ENCODE measurements around the gene SEL1L. TPM values are rescaled to one million over a fixed set of nuclear protein-coding genes. Genes with fewer than 3 reads are reported as not detected.
"Not testable (repeated sequence)": the region's sequence is repeated elsewhere in the genome, so short reads cannot be mapped to it uniquely, and the experiment has no call there.

Gene SEL1L
- total RNA-seq, 1 experiment from 2014 or later, result 12.0 TPM

DNA sequence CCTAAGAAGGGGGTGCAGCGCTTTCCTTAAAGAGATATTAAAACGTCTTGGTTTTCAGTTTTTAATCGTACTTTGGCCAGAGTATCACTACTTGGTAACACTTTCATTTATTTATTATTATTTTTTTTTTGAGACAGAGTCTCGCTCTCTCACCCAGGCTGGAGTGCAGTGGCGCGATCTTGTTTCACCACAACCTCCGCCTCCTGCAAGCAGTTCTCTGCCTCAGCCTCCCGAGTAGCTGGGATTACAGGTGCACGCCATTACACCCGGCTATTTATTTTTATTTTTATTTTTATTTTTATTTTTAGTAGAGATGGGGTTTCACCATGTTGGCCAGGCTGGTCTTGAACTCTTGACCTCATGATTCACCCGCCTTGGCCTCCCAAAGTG, 68.7 kb downstream of the SEL1L start:
- not testable (repeated sequence) for H3K36me3 ChIP-seq, H3K9me3 ChIP-seq, DNase-seq, H3K27me3 ChIP-seq
- H3K4me3 ChIP-seq, result peak overlapping the region; percentile 41

DNA sequence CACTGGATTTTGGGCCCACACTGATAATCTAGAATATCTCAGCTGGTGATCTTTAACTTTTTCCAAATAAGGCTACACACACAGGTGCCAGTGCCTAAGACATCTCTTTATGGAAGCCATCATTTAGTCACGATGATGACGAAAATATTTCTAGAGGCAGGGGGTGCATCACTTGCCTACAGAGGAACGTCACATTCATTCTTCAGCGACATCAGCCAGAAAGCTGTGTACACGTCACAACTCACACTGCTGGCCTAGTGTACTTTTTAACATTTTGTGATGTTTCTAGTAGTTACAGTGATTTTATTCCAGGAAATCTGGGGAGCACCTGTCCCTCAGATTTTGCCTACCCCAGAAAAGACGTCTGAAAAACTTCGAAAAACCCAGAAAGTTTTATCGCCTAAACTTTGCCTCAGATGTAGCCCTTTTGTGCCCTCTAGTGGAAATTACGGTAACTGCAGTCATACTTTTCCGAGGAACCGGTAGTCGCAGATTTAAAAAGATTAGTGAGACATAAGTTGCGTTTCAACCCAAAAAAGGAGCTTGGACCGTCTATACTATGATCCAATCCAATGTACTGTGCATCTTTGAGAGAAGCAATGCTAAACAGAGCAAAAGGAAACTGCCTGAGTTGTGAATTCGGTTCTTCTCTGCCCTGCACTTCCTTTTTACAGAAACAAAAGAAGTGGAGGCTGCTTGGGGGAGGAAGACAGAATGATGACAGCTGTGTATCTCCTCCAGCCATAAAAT, 69.2 kb downstream of the SEL1L start:
- no peaks in the 10 kb centered on the region for H3K9me3 ChIP-seq
- no peak for DNase-seq
- H3K36me3 ChIP-seq, result no peaks in the 10 kb centered on the region
- H3K4me3 ChIP-seq, result peak overlapping the region; percentile 41
- no peaks in the 10 kb centered on the region for H3K27me3 ChIP-seq

DNA sequence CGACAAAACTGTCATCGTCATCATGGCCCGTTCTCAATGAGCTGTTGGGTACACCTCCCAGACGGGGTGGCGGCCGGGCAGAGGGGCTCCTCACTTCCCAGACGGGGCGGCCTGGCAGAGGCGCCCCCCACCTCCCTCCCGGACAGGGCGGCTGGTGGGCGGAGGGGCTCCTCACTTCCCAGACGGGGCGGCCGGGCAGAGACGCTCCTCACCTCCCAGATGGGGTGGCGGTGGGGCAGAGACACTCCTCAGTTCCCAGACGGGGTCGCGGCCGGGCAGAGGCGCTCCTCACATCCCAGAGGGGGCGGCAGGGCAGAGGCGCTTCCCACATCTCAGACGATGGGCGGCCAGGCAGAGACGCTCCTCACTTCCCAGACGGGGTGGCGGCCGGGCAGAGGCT, 71.3 kb downstream of the SEL1L start:
- H3K27me3 ChIP-seq, DNase-seq, H3K9me3 ChIP-seq, H3K4me3 ChIP-seq, H3K36me3 ChIP-seq: not testable (repeated sequence)

DNA sequence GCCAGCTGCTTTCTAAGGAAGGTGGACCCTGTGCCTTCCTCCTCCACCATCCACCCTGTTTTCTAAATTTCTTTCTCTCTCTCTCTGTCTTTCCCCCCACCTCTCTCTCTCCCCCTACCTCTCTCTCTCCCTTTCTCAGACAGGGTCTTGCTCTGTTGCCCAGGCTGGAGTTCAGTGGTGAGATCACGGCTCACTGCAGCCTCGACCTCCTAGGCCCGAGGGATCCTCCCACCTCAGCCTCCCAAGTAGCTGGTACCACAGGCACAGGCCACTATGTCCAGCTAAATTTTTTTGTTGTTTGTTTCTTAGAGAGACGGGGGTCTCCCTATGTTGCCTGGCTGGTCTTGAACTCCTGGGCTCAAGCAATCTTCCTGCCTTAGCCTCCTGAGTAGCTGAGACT, 73.7 kb downstream of the SEL1L start:
- Histone ChIP-seq H3K9me3 (no peaks in the 10 kb centered on the region), H3K27me3 (no peaks in the 10 kb centered on the region), H3K36me3 (no peaks in the 10 kb centered on the region), H3K4me3 (no peak overlapping the region)
- no peak for DNase-seq

DNA sequence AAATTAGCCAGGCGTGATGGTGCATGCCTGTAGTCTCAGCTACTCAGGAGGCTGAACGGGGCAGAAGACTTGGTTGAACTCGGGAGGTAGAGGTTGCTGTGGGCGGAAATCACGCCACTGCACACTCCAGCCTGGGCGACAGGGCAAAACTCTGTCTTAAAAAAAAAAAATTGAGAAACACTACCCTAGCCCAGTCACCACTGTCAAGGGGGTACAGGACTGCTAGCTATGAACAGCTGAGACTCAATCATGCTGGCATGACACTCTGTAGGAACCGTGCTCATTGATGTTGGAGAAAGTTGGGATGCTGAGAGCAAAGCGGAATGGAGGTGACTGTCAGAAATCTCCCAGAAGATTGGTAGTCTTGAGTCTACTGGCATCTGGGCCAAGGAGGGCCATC, 75.3 kb downstream of the SEL1L start:
- H3K27me3 ChIP-seq, result no peaks in the 10 kb centered on the region
- H3K36me3 ChIP-seq, result no peaks in the 10 kb centered on the region
- H3K4me3 ChIP-seq, result no peak overlapping the region
- no peak for DNase-seq
- H3K9me3 ChIP-seq, result no peaks in the 10 kb centered on the region

DNA sequence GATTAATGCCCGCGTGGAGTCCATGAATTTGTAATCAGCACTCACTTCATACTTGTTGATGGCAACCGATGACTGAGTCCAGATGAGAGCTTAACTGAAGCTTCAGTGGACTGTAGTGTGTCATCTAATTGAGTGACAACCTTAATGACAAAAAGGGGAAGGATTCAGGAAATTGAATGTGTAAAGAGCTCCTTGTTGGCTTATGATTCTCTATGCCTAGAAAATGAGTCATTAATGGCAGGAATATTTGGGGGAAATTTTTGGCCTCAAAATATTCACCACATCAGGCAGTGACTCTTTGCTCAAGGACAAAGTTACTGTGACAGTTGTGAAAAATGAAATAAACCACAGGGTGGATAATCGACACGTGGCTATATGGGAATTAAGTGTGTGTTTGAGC, 78.3 kb downstream of the SEL1L start:
- Histone ChIP-seq H3K27me3 (no peaks in the 10 kb centered on the region), H3K36me3 (no peaks in the 10 kb centered on the region), H3K4me3 (no peak overlapping the region), H3K9me3 (no peaks in the 10 kb centered on the region)
- DNase-seq, result no peak

DNA sequence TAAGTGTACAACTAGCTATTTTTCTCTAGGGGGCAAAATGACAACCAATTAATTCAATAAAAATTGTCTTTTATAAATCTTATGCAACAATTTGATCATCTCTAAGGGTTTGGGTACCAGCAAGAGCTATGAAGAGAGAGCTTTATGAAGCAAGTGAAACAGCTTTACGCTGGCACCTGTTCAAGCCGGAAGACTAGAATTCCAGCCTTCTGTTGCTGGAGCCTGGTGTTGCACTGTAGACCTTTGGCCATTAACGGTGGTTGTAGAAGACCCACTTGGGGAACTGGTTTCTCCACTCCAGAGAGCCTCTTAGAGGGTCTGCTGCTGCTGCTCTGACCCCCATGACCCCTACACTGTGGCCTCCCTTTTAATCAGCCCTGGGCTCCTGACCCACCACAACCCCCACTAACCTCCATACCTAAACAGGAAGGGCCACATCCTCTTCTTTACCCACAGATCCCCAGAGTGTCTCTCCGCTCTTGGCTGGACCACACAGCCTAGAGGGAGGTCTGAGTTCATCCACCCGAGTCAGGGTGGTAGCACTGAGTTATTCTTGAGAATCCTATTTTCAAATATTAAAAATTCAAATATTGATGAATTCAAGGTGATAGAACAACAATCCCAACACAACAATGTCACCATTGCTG, 79.0 kb downstream of the SEL1L start:
- H3K4me3 ChIP-seq, result no peak overlapping the region
- H3K27me3 ChIP-seq, result no peaks in the 10 kb centered on the region
- no peaks in the 10 kb centered on the region for H3K36me3 ChIP-seq
- H3K9me3 ChIP-seq, result no peaks in the 10 kb centered on the region
- DNase-seq, result no peak

DNA sequence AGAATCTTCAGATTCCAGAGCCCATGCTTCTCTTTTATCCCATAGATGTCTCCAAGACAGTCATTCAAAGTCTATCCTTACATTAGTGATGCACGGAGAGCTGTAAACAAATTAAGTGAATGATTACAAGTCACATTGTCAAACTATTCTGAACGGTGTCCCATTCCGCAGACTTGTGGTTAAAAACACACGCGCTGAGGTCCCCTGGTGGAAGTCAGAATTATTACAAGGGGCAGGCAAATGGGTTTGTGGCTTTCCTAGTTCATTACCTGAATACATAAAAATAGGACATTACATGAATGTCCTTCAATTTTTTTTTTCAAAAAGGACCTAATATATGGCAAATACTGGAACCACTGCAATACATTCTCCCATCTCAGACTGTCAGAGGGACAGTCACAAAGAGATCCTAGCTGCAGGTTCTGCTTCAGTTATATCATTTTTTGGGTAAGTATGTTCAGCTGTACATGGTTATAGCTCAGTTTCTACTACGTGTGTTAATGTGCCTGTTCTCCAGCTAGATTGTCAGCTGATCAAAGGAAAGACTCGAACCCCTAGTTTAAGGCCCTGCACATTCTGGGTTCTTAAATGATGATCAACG, 80.4 kb downstream of the SEL1L start:
- Histone ChIP-seq H3K36me3 (no peaks in the 10 kb centered on the region), H3K4me3 (no peak overlapping the region), H3K27me3 (no peaks in the 10 kb centered on the region), H3K9me3 (no peaks in the 10 kb centered on the region)
- no peak for DNase-seq

DNA sequence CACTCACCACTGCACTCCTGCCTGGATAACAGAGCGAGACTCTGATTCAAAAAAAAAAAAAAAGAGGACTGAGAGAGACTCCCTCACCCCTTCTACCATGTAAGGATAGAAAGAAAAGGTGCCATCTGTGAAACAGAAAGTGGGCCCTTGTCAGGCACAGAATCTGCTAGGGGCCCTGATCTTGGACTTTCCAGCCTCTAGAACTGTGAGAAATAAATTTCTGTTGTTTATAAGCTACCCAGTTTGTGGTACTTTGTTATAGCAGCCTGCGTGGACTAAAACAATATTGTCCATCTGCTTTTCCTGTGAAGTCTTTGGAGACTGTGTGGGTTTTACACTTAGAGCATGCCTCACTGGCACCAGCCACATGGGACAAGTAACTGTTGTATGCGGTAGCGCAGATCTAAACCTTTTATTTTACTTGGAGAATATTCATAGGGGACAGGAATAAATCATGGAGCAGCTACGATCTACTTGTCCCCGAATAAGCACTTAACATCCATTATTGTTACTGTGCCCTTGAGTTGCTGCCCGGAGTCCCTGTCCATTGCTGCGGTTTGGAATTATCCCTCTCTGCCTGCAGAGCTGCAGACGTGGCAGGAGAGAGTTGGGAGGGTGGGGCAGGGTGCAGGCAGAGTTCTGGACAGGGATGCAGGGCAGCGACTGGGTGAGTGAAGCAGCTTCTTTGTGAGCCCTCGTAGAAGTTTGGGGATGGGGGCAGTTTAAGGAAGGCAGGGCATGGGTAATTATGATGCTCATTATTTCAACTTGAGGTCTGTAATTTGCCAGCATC, 81.1 kb downstream of the SEL1L start:
- Histone ChIP-seq H3K9me3 (no peaks in the 10 kb centered on the region), H3K36me3 (no peaks in the 10 kb centered on the region), H3K4me3 (no peak overlapping the region), H3K27me3 (no peaks in the 10 kb centered on the region)
- DNase-seq, result no peak

DNA sequence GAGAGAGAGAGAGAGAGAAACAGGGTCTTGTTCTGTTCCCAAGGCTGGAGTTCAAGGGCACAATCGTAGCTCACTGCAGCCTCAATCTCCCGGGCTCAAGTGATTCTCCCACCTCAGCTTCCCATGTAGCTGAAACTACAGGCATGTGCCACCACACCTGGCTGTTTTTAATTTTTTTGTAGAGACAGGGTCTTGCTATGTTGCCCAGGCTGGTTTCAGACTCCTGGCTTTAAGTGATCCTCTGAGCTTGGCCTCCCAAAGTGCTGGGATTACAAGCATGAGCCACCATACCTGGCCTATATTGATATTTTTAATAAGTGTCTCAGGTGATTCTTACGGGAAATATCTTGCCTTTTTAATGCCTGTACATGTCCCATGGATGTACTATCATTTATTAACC, 82.7 kb downstream of the SEL1L start:
- Histone ChIP-seq H3K9me3 (no peaks in the 10 kb centered on the region), H3K36me3 (no peaks in the 10 kb centered on the region)

DNA sequence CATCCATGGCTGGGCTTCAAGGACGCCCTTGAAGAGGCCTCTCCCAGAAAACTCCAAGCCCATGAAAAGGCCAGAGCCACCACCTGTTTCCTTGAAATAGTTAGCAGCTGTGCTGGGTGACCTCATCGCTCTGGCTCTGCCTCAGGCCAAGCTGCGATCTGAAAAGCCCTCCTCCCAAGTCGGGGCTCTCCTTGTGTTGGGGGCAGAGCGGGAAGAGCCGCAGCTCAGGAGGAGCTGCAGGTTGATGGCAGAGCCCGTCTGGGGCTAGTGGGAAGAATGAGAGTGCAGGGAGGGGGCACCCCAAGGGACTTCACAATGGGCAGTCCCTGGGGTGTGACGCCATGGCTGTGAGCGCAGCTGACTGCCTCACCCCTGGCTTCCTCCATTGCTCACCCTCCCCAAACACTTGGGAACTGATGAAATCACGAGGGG, 83.5 kb downstream of the SEL1L start:
- H3K27me3 ChIP-seq, result no peaks in the 10 kb centered on the region
- H3K9me3 ChIP-seq, result no peaks in the 10 kb centered on the region
- no peak overlapping the region for H3K4me3 ChIP-seq
- no peak for DNase-seq
- H3K36me3 ChIP-seq, result no peaks in the 10 kb centered on the region

More for the DNA sequence above, 82.7 kb downstream of the SEL1L start:
- no peak overlapping the region for H3K4me3 ChIP-seq
- no peaks in the 10 kb centered on the region for H3K27me3 ChIP-seq
- DNase-seq, result no peak

DNA sequence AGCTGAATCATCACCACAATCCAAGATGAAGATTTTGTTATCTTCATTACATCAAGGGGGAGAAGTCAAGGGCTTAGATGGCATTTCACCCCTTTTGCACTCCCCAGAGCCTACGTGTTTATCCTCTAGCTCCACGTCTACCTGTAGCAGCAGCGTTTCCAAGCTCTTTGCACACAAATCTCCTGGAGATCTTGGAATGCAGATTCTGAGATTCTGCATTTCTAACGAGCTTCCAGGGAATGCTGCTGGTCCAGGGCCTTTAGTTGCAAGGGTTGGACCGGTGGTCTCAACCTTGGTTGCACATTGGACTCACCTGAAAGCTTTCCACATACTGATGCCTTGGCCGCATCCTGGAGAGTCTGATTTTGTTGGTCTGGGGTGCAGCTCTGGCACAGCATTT, 84.1 kb downstream of the SEL1L start:
- Histone ChIP-seq H3K4me3 (no peak overlapping the region), H3K36me3 (no peaks in the 10 kb centered on the region), H3K9me3 (no peaks in the 10 kb centered on the region), H3K27me3 (no peaks in the 10 kb centered on the region)
- no peak for DNase-seq

DNA sequence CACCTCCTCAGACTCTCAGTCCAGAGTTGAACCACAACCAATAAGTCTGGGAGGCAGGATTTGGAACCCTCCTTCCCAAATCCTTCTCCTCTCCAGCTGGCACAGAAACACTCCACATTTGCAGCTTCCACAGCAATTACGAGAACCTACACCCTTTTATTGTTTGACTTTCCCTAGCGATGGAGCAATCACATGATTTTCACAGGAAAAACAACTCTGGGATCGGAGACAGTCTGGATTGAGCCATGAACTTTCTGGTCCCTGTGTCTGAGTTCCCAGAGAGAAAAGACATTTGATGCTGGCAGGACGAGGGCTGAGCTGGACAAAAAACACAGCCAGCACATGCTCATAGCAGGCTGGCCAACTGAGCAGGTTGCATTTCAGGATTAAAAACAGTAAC, 84.5 kb downstream of the SEL1L start:
- no peak for DNase-seq
- Histone ChIP-seq H3K27me3 (no peaks in the 10 kb centered on the region), H3K36me3 (no peaks in the 10 kb centered on the region), H3K4me3 (no peak overlapping the region), H3K9me3 (no peaks in the 10 kb centered on the region)

DNA sequence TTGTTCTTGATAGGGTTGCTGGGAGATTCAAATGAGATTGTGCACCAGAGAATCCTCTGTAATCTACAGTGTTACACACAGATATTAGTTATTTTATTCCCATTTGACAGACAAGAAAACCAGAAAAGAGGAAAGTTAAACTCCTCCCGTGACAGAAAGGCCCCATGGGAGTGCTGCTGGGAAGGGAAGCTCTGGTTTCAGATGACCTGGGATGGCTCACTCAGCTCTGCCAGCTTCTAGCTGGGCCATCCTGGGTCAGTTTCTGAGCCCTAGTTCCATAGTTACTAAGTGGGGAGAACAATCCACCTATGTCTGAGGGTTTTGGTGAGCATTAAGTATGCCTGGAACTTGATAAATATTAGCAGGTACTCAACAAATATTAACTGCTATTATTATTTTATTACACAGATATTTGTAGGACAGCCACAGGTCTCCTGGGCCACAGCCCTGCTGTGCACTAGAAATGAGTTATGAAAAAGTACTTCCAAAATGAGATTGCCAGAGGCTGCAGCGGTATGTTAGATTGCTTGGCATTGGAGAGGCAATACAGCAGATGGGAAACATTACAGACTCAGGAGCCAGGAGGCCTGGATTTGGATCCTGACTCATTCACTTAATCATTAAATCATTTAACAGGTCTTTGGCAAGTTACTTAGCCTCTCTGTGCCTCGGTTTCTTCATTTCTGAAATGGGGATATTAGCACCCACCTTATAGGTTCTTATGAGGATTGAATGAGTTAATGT, 86.5 kb downstream of the SEL1L start:
- DNase-seq, result no peak
- Histone ChIP-seq H3K36me3 (no peaks in the 10 kb centered on the region), H3K4me3 (no peak overlapping the region), H3K27me3 (no peaks in the 10 kb centered on the region), H3K9me3 (no peaks in the 10 kb centered on the region)

DNA sequence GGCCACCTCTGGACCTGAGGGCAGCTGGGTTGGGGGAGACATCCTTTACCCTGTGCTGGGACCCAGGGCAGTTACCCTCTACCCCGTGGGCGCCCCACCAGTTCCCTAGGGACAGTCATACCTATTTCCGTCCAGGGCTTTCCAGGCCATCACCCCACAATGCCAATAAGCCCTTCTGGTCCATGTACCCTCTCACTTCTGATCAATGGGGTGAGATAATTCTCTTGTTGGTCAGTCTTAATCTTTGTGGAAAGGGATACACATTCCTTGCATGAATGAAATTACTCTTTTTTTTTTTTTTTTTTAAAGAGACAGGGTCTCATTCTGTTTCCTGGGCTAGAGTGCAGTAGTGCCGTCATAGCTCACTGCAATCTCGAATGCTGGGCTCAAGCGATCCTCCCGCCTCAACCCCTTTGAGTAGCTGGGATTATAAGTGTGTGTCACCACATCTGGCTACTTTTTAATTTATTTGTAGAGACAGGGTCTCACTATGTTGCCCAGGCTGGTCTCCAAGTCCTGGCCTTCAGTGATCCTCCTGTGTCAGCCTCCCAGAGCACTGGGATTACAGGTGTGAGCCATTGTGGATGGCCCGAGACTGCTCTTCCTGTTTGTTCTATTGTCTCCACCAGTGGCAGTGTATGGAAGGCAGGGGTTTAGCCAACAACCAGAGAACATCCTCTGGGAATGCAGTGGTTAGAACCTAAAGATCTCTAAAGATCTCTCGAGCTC, 87.2 kb downstream of the SEL1L start:
- DNase-seq, result no peak
- H3K36me3 ChIP-seq, result no peaks in the 10 kb centered on the region
- H3K4me3 ChIP-seq, result no peak overlapping the region
- H3K27me3 ChIP-seq, result no peaks in the 10 kb centered on the region
- H3K9me3 ChIP-seq, result no peaks in the 10 kb centered on the region

DNA sequence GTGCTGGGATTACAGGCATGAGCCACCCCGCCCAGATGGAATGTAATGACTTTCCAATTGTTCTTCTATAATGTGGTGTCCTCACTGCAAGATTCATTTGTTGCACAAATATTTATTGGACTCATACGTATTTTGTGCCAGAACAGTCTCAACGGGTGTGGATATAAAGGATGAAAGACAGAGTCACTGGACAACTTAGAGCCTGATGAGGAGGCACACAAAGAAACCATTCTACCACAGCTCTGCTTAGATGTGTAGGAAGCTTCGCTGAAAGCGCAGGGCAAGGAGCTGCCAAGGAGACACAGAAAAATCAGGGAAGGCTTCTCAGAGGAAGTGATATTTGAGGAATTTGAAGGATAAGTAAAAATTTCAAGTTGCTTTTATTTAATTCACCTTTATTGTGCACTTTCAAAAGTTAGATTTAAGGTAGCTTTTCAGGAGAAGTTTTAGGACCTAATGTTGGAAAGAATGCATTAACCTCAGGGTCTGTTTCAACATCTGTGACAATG, 92.0 kb downstream of the SEL1L start:
- Histone ChIP-seq H3K27me3 (peaks cover 6% of the 10 kb centered on the region), H3K36me3 (no peaks in the 10 kb centered on the region), H3K9me3 (no peaks in the 10 kb centered on the region), H3K4me3 (no peak overlapping the region)
- no peak for DNase-seq
